ENCODE measurements around the gene USH2A.

GRCh38 chr1:216416488-216416887, 6.8 kb downstream of the USH2A start:
- no peak for TF ChIP-seq CTCF (IDR thresholded peaks at IDR 0.05)
- no peak for TF ChIP-seq EP300 (IDR thresholded peaks at IDR 0.05)
- no peak for TF ChIP-seq POLR2A (IDR thresholded peaks at IDR 0.05)
- TF ChIP-seq POLR2AphosphoS5 (IDR thresholded peaks at IDR 0.05): no peak
